ENCODE measurements around the gene ELOB. TPM values are rescaled to one million over a fixed set of nuclear protein-coding genes. Genes with fewer than 3 reads are reported as not detected.
A peak's percentile ranks its signal among the peaks of the same experiment; 100 is the strongest.

The ELOB gene
- total and polyA plus RNA-seq, 2 of the 13 experiments (the other 11 are each of a cell fraction or from before 2014, with no cell fraction given) = 208 to 225 TPM

DNA sequence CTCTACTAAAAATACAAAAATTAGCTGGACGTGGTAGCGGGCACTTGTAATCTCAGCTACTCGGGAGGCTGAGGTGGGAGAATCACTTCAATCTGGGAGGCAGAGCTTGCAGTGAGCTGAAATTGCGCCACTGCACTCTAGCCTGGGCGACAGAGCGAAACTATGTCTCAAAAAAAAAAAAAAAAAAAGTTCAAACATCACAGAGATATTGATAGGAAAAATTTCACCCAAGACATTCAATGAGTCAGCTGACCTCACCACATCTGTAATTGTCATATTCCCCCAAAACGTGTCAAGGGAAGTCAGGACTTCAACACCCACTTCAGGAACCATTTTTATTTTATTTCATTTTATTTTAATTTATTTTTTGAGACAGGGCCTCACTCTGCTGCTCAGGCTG is 49.0 kb downstream of the ELOB start:
- ChIA-PET CTCF (ENCODE audit: low intra/inter-chr PET ratio, low total read pairs) (no interaction called here), POLR2A (interaction anchor here (0.7 to 1.6 kb wide), 2 partner anchors 24 to 235 kb away, joined by 3 to 5 read pairs; no protein-coding TSS in a partner anchor)

DNA sequence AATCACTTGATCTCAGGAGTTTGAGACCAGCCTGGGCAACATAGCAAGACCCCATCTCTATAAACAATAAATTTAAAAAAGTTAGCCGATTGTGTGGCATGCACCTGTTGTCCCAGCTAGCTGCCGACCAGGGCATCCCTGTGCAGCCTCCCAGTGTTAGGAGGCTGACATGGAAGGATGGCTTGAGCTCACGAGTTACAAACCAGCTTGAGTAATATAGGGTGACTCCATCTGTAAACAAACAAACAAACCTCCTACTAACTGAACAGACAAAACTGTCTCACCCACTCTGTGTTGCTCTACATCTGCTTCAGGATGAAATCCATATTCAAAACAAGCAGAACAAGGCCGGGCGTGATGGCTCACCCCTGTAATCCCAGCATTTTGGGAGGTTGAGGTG is 50.2 kb downstream of the ELOB start:
- no peak for FAIRE-seq
- in situ Hi-C loops (cut with HindIII; ENCODE audit: extremely low pct_ligation_motif_present, low pct_unique_long_range_greater_than_20kb) = no loop called here
- WGBS (ENCODE audit: low lambda C conversion rate) = 47% methylated on average over 4 of the region's 5 CpGs

More for the DNA sequence above, 49.0 kb downstream of the ELOB start:
- no peak overlapping the region for H3K27ac ChIP-seq (ENCODE audit: extremely low read length, insufficient read depth, low read length)
- intact Hi-C loops (cut with micrococcal nuclease; ENCODE audit: unreplicated experiment) = no loop called here
- H3K36me3 ChIP-seq (replicated peaks in 1 of 2; ENCODE audit: control insufficient read depth in 1 of 2, insufficient read depth in 2 of 2, low read length in 2 of 2) = no peaks in the 10 kb centered on the region
- TF ChIP-seq HDAC2 (CRISPR knock-in tag; IDR thresholded peaks at IDR 0.05) (no peak), CBFB (CRISPR knock-in tag; IDR thresholded peaks at IDR 0.05) (no peak), ATF1 (CRISPR knock-in tag; IDR thresholded peaks at IDR 0.05) (no peak), ZNF598 (CRISPR knock-in tag; IDR thresholded peaks at IDR 0.05; ENCODE audit: borderline replicate concordance) (no peak), ZNF546 (CRISPR knock-in tag; conservative IDR thresholded peaks at IDR 0.05) (no peak), MAF1 (CRISPR knock-in tag; IDR thresholded peaks at IDR 0.05; ENCODE audit: borderline replicate concordance) (no peak)
- TF ChIP-seq, protein P1, sequence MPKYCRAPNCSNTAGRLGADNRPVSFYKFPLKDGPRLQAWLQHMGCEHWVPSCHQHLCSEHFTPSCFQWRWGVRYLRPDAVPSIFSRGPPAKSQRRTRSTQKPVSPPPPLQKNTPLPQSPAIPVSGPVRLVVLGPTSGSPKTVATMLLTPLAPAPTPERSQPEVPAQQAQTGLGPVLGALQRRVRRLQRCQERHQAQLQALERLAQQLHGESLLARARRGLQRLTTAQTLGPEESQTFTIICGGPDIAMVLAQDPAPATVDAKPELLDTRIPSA (CRISPR knock-in tag; IDR thresholded peaks at IDR 0.05; ENCODE audit: borderline replicate concordance) = no peak
- TF ChIP-seq, protein P2, sequence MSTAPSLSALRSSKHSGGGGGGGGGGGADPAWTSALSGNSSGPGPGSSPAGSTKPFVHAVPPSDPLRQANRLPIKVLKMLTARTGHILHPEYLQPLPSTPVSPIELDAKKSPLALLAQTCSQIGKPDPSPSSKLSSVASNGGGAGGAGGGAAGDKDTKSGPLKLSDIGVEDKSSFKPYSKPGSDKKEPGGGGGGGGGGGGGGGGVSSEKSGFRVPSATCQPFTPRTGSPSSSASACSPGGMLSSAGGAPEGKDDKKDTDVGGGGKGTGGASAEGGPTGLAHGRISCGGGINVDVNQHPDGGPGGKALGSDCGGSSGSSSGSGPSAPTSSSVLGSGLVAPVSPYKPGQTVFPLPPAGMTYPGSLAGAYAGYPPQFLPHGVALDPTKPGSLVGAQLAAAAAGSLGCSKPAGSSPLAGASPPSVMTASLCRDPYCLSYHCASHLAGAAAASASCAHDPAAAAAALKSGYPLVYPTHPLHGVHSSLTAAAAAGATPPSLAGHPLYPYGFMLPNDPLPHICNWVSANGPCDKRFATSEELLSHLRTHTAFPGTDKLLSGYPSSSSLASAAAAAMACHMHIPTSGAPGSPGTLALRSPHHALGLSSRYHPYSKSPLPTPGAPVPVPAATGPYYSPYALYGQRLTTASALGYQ (CRISPR knock-in tag; IDR thresholded peaks at IDR 0.05) = no peak
- H3K4me1 ChIP-seq (ENCODE audit: insufficient read depth, low read length) = peaks cover 42% of the 10 kb centered on the region
- no TSS peak for BruUV-seq (replicated peaks)
- WGBS (ENCODE audit: low lambda C conversion rate) = 17% methylated on average over 7 of the region's 7 CpGs
- no peak; the same call in 2 of the 3 replicates for ATAC-seq
- DNase-seq (ENCODE audit: low spot score) = no peak
- no peak overlapping the region for H3K4me3 ChIP-seq (replicated peaks in 1 of 3; ENCODE audit: insufficient read depth in 1 of 3, low read depth in 2 of 3, low read length in 3 of 3)
- no peak overlapping the region for H2AFZ ChIP-seq (ENCODE audit: low read length)
- in situ Hi-C loops (cut with HindIII; ENCODE audit: extremely low pct_ligation_motif_present, low pct_unique_long_range_greater_than_20kb) = no loop called here
- peak overlapping the region; percentile 32; the same call in 1 of the 2 replicates for H3K4me2 ChIP-seq (ENCODE audit: low read depth, low read length)
- H3K9me3 ChIP-seq (ENCODE audit: low read length) = no peaks in the 10 kb centered on the region
- H3K79me2 ChIP-seq (ENCODE audit: insufficient read depth, low read length) = no peaks in the 10 kb centered on the region
- H3K9ac ChIP-seq (ENCODE audit: insufficient read depth, low read depth, low read length) = no peak overlapping the region
- FAIRE-seq = no peak
- H3K27me3 ChIP-seq (ENCODE audit: control insufficient read depth in 1 of 2, insufficient read depth in 2 of 2, low read length in 2 of 2) = no peaks in the 10 kb centered on the region; a peak in 2 of 5 replicates
- no peaks in the 10 kb centered on the region for H4K20me1 ChIP-seq (ENCODE audit: insufficient read depth, low read length)

More for the DNA sequence above, 50.2 kb downstream of the ELOB start:
- no peaks in the 10 kb centered on the region for H3K36me3 ChIP-seq (replicated peaks in 1 of 2; ENCODE audit: control insufficient read depth in 1 of 2, insufficient read depth in 2 of 2, low read length in 2 of 2)
- ATAC-seq = no peak
- H3K4me1 ChIP-seq (ENCODE audit: insufficient read depth, low read length) = peaks cover 40% of the 10 kb centered on the region
- no peaks in the 10 kb centered on the region for H4K20me1 ChIP-seq (ENCODE audit: insufficient read depth, low read length)
- no peak overlapping the region for H3K4me2 ChIP-seq (ENCODE audit: low read depth, low read length)
- TF ChIP-seq, protein P3, sequence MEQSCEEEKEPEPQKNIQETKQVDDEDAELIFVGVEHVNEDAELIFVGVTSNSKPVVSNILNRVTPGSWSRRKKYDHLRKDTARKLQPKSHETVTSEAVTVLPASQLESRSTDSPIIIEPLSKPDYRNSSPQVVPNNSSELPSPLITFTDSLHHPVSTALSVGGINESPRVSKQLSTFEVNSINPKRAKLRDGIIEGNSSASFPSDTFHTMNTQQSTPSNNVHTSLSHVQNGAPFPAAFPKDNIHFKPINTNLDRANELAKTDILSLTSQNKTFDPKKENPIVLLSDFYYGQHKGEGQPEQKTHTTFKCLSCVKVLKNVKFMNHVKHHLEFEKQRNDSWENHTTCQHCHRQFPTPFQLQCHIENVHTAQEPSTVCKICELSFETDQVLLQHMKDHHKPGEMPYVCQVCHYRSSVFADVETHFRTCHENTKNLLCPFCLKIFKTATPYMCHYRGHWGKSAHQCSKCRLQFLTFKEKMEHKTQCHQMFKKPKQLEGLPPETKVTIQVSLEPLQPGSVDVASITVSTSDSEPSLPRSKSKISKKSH (CRISPR knock-in tag; IDR thresholded peaks at IDR 0.05; ENCODE audit: borderline replicate concordance) = no peak
- TF ChIP-seq ZNF121 (CRISPR knock-in tag; IDR thresholded peaks at IDR 0.05) = 0 out of 2 replicates have a peak, but pooled peaks have one; percentile 19
- no peak for TF ChIP-seq ZFY (CRISPR knock-in tag; IDR thresholded peaks at IDR 0.05)
- intact Hi-C loops (cut with micrococcal nuclease; ENCODE audit: unreplicated experiment) = no loop called here
- no peak overlapping the region for H3K27ac ChIP-seq (ENCODE audit: extremely low read length, insufficient read depth, low read length)
- H3K9me3 ChIP-seq (ENCODE audit: low read length) = no peaks in the 10 kb centered on the region
- no peak overlapping the region for H2AFZ ChIP-seq (ENCODE audit: low read length)
- no peak for DNase-seq (ENCODE audit: low spot score)
- H3K4me3 ChIP-seq (replicated peaks in 1 of 3; ENCODE audit: insufficient read depth in 1 of 3, low read depth in 2 of 3, low read length in 3 of 3) = no peak overlapping the region
- CTCF ChIA-PET (ENCODE audit: low intra/inter-chr PET ratio, low total read pairs) = no interaction called here
- H3K27me3 ChIP-seq (ENCODE audit: control insufficient read depth in 1 of 2, insufficient read depth in 2 of 2, low read length in 2 of 2) = no peaks in the 10 kb centered on the region; a peak in 2 of 5 replicates
- no peak overlapping the region for H3K9ac ChIP-seq (ENCODE audit: insufficient read depth, low read depth, low read length)
- BruUV-seq (replicated peaks) = no TSS peak
- H3K79me2 ChIP-seq (ENCODE audit: insufficient read depth, low read length) = no peaks in the 10 kb centered on the region
- POLR2A ChIA-PET = interaction anchor here (1.6 kb wide), 1 partner anchor 25 kb away, joined by 5 read pairs; no protein-coding TSS in a partner anchor

Measured in HepG2 (cell line).